HG03442 (cell line): ENCODE results near the gene ZG16B.

ENCODE experiments used
- ATAC-seq: cut with Tn5 transposase; IDR thresholded peaks from one replicate; pipeline ENCODE4 v1.9.1; 2021; ENCODE audit warnings: mild to moderate bottlenecking, moderate library complexity; ENCODE audit not compliant: unreplicated experiment

The ZG16B gene

DNA sequence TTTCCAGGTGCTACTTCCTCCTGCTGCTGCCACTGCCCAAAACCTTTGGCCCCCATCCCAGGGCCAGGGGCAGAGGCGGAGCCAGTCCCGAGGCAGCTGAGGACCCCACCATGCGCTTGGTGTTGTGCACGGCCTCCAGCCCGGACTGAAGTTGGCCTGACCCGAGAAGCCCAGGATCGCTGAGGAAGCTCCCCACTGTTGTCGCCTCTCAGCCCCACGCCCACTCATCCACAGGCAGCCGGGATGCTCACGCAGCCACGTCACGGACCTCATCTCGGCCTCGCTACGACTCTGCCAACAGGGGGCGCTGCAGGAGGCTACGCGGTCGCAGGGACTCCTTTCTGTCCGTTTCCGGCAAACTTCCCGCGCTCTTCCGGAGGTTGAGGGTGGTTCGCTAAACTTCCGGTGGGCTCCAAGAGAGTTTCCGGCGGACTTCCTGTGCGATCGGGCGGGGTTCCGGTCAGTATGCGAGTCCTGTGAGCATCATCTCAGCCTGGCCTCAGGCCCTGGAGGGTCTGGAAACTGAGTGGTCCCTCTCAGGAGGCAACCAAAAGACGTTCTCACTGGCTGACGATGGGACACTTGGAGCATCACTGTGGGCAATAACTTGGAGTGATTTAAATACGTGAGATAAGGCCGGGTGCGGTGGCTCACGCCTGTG is 12.4 kb downstream of the ZG16B start:
- no peak for ATAC-seq

DNA sequence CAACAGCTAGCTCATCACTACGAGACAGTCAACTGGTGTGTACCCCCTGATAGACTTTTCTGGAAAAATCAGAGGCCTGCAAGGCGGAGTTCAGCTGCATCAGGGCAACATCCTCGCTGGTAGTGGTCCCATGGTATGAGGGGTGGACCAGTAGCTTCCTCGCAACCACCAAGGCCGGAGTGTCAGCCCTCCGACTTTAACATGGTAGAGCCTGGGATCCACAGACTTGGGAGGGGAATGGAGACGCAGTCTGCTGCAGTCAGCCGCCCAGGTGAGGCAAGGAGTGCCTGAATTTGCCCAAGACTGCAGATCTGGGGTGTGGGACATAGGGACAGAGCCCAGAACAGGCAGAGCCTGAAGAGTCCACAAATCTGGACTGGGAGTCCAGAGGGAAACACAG is 13.4 kb downstream of the ZG16B start:
- no peak for ATAC-seq

DNA sequence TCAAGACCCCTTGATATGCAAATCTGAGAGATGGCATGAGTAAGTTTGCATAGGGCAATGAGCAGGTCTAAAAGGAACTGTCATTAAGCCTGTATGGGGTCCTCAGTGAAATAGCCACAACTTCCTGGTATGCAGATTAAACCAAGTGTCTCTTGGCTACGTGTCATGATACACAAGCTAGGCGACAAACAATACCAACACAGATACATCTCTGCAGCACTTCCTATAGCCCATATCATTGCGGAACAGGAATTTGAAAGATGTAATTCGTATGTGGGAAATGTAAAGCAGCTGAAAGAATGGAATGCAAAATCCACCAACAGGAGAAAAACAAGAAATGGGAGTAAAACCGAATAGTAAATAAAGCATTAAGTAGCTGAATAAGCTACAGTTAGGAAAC is 15.0 kb downstream of the ZG16B start:
- no peak for ATAC-seq

DNA sequence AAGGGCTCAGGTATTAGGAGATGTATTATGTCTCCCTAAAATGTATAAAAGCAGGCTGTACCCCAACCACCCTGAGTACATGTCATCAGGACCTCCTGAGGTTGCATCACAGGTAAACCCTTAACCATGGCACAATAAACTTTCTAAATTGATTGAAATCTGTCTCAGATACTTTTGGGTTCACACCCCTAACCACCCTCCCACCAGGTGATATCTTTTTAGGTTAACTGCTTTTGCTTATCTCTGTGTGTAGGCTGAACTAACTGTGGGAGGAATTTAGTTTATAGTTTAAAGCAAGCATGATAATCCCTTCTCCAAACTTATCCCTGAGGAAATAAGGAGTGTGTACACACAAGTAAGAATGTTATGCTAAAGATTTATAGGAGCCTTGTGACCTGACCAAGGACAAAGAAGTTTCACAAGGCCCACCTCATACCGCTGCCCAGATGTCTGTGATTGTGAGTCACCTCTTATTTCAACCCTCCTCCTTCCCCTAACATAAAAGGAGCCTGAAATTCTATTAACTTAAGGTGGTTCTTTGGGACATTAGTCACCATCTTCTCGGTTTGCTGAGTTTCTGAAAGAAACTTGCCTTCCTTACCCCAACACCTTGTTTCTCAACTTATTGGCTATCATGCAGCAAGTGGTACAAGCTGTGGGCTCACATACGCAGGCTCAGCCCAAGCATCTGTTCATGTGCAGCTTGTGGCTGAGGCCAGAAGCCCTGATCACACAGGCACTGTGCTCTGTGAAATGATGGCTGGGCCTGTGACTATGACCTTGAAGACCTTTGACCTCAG is 16.6 kb downstream of the ZG16B start:
- ATAC-seq = no peak

DNA sequence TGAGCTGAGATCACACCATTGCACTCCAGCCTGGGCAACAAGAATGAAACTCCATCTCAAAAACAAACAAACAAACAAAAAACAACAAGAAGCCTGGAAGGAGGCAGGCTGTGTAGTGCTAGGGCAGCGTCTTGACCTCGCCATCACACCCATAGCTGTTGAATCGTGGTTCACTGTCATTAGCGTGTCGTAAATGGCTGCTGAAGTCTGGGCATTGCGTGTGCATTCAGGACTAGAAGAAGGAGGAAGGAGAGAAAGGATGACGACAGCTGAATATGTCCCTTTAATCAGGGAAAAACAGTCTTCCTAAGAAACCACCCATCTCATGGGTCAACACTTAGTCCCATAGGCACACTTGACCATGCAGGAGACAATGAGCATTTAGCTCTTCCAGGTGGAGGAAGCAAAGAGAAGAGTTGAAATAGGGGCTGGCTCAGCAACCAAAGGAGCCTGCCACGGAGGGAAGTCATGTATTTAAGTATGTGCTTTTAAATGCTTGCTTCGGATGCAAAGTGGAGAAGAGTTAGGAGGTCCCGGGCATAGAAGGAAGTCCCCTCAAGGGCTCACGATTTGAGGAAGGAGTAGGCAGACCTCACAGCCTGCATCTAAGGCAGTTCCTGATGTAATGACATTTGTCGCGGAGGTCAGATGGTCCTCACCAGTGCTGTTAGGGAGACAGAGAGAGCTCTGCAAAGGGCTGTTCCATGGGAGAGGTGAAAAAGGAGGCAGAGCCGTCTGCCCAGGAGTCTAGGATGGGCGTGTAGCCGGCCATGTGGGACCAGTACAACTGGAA is 19.0 kb downstream of the ZG16B start:
- ATAC-seq = no peak

DNA sequence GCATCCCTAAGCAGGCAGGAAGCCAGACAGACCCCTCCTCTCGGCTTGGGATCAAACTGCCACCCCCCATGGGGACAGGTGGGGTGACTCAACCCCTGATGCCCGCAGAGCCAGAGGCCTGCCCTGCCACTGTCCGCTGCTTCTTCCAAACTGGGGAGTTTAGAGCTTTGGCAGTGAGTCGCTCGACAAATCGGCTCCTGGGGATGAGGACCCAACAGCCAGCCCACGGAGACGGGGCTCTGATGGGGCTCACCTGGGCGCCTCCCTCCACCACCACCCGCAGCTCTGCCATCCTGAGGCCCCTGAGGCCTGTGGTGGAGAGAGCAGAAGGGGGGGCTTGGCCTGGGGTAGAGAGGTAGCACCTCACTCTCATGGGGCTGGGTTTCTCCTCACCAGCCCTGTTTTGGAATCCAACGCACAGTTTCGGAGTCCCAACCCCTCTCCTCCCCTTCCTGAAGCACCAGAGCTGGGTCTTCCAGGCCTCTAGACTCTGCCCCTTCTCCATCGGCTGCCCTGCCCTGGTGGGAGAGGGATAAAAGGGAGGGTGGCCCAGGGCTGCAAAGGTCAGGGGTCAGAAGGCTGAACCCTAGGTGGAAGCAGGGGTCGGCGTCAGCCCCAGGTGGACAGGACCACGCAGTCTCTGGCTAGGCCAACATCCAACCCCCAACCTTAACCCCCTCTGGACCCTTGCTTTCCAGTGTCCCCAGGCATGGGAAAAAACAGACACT is 22.1 kb downstream of the ZG16B start:
- no peak for ATAC-seq

DNA sequence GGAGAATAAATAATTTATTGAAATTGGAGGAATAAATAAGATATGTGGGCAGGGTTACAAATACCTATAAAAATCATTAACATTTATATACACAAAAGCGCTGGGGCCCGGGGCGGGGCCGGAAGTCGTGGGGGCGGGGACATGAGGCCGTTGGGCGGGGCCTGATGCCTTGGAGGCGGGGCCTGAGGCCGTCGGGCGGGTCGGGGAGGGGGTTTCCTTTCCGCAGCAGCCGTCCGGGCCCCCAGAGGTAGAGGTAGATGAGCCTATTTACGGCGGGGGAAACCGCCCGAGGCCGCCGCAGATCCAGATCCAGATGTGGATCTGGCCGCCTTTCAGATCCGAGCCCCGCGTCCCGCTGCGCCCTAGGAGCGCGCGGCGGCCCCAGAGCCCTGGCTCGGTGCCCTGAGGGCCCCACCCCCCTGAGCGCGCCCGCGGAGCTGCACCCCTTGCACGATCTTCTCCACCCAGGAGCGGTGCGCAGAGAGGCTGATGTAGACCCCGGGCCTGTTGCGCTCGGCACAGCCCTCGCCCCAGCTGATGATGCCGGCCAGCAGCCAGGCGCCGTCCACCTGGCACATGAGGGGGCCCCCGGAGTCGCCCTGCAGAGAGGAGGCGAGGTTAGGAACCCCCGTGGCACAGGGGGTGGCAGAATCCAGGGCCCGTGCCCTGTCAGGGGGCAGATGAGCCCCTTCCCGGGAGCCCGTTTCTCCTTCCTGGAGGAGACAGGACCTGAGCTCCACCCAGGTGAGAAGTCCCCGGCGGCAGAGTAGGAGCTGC is 22.8 kb downstream of the ZG16B start:
- ATAC-seq = no peak

DNA sequence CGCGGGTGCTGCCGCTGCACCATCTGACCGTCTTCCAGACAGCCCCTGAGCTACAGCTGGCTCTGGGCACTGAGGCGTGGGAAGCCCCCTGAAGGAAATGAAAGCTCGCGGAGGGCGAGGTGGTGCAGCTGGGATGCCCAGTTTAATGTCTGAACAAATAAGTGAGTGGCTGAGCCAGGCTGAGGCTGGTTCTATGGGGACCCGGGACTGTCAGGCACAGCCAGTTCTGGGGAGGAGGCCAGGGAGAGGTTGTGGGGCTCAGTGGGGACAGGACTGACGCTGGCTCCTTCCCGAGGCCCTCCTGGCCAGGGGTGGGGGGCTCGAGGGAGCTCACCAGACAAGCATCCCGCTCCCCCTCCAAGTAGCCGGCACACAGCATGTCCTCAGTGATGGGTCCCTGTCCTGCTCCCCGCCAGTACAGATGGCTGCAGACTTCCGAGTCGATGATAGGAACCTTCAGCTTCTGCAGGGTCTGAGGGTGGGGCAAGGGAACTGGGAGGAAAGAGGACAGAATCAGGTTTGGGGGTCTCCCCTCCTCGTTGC is 23.5 kb downstream of the ZG16B start:
- no peak for ATAC-seq

DNA sequence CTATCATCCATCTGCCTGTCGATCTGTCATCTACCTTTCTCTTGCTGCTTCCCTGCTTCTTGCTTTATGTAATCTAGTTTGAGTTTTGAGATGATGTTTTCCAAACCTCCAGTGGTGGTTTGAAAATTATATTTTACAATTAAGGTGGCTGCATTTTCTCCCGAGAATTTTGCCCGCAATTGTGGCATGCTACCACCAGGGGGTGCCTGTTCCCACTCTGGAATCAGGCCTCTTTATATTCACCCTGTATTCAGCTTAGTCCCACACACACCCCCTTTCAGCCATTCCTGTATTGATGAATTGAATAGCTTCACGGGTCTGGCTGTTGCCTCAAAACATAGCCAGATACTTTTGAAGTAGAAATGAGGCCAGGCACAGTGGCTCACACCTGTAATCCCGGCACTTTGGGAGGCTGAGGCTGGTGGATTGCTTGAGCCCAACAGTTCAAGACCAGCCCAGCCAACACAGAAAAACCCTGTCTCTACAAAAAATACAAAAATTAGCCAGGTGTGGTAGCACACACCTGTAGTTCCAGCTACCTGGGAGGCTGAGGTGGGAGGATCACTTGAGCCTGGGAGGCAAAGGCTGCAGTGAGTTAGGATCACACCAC is 24.7 kb downstream of the ZG16B start:
- ATAC-seq = no peak

DNA sequence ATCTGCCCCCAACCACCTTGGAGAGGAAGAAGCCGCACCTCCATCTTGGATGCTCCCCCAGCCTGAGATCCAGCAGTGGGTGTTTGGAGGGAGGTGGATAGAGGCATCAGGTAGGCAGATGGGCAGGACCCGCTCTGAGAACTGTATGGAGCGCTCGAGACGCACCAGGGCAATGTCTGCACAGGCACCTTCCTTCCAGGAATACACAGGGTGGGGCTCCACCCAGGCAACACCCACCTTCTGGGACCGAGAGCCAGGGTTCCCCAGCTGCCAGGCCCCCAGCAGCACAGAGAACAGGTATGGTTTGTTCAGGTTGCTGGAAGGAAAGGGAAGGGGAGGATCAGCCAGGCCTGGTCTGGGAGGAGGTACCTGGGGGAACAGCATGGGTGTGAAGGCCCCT is 25.4 kb downstream of the ZG16B start:
- no peak for ATAC-seq

DNA sequence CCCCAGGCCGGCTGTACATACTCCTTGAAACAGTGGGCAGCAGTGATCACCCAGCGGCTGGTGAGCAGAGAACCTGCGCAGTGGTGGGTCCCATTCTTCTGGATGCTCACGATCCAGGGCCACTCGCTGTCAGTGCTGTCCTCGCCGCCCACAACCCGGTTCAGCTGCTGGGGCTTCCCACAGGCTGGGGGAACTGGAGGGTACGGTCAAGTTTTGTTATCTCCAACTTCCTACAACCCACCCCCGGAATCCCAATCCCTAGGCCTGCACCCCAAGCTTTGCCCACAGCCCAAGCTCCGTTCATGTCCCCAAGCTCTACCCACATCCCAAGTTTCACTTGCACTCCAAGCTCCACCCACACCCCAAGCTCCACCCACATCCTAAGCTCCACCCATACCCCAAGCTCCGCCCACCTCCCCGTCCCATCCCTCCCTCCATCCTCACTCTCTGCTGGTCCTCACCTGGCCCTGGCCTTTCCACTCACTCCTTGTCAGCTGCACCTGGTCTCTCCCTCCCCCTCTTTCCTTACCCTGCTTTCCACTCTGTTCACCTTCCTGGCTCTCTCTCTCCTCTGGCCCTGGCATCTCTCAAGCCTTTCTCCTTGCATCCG is 26.1 kb downstream of the ZG16B start:
- ATAC-seq = no peak

DNA sequence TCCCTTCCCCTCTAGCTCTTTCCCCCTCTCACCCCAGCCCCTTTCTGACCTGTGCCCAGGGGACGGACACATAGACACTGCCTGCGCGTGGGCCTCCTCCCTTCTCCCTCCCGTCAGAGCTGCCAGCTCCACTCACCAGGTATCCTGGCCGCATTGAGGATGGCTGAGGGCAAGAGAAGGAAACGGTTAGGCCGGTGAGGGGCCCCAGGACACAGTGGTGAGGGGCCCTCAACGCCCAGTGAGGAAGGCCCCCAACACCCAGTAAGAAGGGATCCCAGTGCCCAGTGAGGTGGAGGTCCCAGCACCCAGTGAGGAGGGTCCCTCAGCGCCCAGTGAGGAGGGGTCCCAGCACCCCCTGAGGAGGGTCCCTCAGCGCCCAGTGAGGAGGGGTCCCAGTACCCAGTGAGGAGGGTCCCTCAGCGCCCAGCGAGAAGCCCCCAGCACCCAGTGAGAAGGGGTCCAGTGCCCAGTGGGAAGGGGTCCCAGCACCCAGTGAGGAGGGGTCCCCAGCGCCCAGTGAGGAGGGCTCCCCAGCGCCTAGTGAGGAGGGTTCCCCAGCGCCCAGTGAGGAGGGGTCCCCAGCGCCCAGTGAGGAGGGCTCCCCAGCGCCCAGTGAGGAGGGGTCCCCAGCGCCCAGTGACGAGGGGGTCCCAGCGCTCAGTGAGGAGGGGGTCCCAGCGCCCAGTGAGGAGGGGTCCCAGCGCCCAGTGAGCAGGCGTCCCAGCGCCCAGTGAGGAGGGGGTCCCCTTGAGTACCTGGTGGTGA is 26.8 kb downstream of the ZG16B start:
- ATAC-seq = no peak

DNA sequence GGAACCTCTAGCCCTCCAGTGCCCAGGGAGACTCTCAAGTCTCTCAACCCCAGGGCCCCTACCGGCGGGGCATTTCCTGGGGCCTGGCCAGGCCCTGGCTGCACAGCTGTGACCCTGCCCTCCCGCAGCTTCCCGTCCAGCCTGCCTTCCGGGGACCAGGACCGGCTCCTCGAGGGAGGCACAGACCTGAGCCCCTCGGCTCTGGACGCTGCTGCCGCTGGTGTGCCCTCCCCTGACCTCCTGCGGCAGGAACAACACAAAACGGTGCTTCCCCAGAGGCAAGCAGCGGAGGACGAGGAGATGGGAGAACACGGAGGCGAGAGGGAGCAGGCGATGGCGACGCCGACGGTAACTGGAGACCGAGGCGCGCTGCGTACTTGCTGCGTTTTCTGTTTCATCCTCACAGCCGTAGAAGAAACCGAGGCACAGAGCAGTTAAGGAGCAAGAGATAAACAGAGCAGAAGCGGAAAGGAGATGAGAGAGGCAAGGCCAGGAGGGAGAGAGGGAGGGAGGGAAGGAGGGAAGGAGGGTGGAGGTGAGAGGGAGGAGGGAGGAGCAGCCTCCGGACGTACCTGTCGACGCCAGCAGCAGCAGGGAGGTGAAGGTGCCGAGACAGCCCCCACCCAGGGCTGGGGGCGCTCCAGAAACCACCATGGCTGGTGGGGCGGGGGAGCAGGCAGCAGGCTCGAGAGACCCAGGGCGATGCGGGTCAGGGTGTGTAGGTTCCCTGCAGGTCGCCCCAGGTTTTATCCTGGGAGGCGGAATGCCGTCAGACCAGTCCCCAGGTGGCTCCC is 27.5 kb downstream of the ZG16B start, which contains the start of gene PRSS22:
Gene PRSS22 (minus strand): TSS at position 720 of the 794 bp plus-strand sequence. CDS start 66 bp downstream, at position 654.
- ATAC-seq = no peak

DNA sequence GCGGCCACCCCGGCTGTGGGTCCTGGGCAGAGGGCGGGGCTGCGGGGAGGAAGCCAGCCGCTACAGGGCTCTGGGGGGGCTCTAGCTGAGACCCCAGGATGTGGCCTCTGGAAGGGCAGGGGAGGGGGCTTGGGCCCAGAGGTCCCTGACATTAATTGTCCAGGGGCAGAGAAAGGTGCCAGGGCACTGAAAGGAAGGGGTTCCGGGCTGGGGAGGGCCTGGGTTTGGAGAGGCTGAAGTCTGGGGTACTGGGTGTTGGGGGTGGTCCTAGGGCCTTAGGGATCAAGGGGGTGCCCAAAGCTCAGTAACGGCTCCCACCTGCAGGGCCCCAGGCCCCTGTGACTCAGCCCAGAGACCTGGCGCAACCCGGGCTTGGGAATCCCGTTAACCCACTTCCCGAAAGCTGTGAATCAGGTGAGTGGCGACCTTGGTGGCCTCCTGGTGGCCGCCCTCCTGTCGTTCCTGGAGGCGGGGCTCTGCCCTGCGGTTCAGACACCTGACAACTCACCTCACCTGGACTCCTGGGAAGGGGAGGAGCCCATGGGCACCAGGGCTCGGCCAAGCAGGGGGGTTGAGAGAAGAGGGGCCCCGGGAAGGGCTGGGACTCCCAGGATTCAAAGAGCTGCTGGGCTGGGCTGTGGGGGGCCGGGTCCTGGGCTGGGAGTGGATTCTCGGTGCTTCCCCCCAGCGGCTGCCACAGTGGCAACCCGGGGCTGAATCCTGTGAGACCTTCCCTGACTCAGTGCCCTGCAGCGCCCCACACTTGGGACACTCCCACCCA is 28.3 kb downstream of the ZG16B start:
- no peak for ATAC-seq

DNA sequence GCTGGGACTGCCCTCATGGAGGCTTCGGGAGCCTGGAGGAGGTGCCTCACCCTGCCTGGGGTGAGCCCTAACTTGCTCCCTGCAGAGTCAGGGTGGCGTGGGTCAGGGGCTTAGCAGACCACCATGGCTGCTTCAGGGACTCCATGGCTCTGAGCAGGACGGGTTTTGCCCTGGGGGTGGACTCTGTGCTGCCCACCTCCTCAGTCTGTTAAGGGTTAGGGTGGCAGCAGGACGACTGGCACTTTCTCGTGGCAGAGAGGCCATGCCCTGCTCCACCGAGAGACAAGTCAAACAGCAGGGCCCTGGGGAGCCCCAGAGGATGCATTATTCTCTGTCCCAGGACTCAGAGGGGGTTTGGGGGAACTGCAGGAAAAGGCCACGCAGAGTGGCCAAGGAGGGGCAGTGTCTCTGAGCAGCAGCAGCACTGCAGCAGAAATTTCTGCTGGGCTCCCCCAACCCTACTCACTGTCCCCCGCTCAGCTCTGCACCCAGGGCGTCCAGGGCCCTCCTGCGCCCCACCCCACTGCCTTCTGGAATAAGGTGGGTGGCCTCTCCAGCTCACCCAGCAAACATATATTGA is 29.7 kb downstream of the ZG16B start:
- no peak for ATAC-seq

DNA sequence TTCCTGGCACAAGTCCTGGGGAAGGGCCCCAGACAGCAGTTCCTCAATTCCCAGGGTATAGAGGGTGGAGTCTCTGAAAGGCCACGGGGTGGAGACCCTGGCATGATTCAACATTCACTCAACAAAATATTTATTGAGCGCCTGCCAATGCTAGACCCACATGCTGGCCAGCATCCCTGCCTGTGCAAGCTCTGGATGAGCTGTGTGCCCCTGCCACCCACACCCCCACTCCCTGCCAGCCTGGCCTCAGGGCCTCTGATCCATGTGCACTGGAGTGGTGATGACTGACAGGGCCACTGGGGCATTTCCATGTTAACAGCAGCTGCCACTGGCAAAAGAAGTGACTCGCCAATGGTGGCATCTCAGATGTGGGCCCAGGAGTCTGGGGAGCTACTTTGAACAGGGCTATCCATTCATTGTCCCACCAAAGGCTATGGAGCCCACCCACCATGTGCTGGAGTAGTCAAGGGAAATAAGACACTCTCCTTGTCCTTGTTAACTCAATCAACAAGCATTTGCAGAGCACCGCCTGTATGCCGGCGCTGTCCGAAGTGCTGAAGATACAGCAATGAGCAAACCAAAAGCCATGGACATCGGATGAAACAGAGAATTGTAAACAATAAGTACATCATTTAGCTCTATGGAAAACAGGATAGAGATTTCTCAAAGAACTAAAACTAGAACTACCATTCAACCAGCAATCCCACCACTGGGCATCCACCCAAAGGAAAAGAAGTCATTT is 30.9 kb downstream of the ZG16B start:
- ATAC-seq = no peak
